H4 (cell line): ENCODE results near the gene ROPN1L. TPM values are rescaled to one million over a fixed set of nuclear protein-coding genes. Genes with fewer than 3 reads are reported as not detected.
"Not testable (repeated sequence)": the region's sequence is repeated elsewhere in the genome, so short reads cannot be mapped to it uniquely, and the experiment has no call there.

ENCODE experiments used
- DNase-seq: peaks from one replicate; pipeline ENCODE4 v3.0.0-alpha.2; 2015; ENCODE audit warnings: low spot score
- total RNA-seq: library from RNA; depleted of rRNA; stranded (reverse); fragments of >200 nt; shearing (Covaris generic); gene quantifications from 2 replicates; pipeline ENCODE4 v1.2.3, GENCODE V29; 2014; rRNA removed

The ROPN1L gene
- total RNA-seq, 1 experiment from 2014 or later: 1.3 TPM

- peak; percentile 34 for DNase-seq
Observed at GRCh38 chr5:10501554-10502075, 59.9 kb downstream of the ROPN1L start.

- DNase-seq: no peak
Observed at GRCh38 chr5:10502130-10502529, 60.5 kb downstream of the ROPN1L start.

- DNase-seq: no peak
Observed at GRCh38 chr5:10502578-10502977, 60.9 kb downstream of the ROPN1L start.

GRCh38 chr5:10503321-10503720 lies 61.6 kb downstream of the ROPN1L start:
- no peak for DNase-seq

- no peak for DNase-seq
Observed at GRCh38 chr5:10503997-10504793, 62.5 kb downstream of the ROPN1L start.

GRCh38 chr5:10505517-10506095 lies 63.9 kb downstream of the ROPN1L start:
- no peak for DNase-seq

GRCh38 chr5:10506535-10506934 lies 64.9 kb downstream of the ROPN1L start:
- no peak for DNase-seq

GRCh38 chr5:10507575-10508096 lies 66.0 kb downstream of the ROPN1L start:
- no peak for DNase-seq

GRCh38 chr5:10509575-10509974 lies 67.9 kb downstream of the ROPN1L start:
- DNase-seq: no peak

GRCh38 chr5:10511741-10512640 lies 70.3 kb downstream of the ROPN1L start:
- no peak for DNase-seq

- peak; percentile 82 for DNase-seq
Observed at GRCh38 chr5:10513501-10514442, 72.1 kb downstream of the ROPN1L start.

- DNase-seq: not testable (repeated sequence)
Observed at GRCh38 chr5:10514572-10514971, 72.9 kb downstream of the ROPN1L start.

Other genes starting within 250 kb of the ROPN1L start
- 34.7 and 42.7 TPM in 2 replicates for gene ATPSCKMT, start 192.0 kb upstream of the ROPN1L start, total RNA-seq
- 1,083 and 1,127 TPM in 2 replicates for gene CCT5, start 191.6 kb upstream of the ROPN1L start, total RNA-seq
- 21.4 and 23.2 TPM in 2 replicates for gene CMBL, start 134.0 kb upstream of the ROPN1L start, total RNA-seq
- 35.3 and 44.7 TPM in 2 replicates for gene MARCHF6, start 88.2 kb upstream of the ROPN1L start, total RNA-seq
- 1.1 and 1.3 TPM in 2 replicates for gene ANKRD33B, start 122.2 kb downstream of the ROPN1L start, total RNA-seq